ENCODE data around the gene ADAM17. TPM values are rescaled to one million over a fixed set of nuclear protein-coding genes. Genes with fewer than 3 reads are reported as not detected.

The ADAM17 gene
- total RNA-seq, 1 donor from 2014 or later = 57.7 TPM

DNA sequence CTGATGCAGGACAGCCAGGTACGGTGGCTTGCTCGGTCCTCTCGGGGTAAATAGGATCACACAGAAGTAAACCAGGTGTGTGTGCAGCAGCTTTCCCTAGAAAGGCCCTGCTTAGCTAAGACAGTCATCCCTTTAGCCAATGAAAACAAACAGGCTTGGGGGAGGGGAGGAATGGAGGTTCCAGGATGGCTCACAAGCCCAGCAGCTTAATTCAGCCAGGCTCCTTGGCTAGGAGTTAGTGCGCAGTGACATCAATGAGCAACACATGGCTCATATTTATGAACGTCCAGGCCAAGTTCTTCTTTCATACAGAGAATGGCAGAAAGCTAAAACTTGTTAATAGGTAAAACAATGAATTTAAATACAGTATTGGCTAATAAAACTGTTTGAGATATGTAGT is 71.1 kb downstream of the ADAM17 start:
- H3K4me1 ChIP-seq = no peaks in the 10 kb centered on the region
- intact Hi-C loops (cut with DNase I) = no loop called here
- no peak overlapping the region for H3K27ac ChIP-seq
- no peaks in the 10 kb centered on the region for H3K9me3 ChIP-seq
- DNase-seq = no peak
- peaks cover 97% of the 10 kb centered on the region for H3K36me3 ChIP-seq
- no peak overlapping the region for H3K4me3 ChIP-seq
- TF ChIP-seq, protein P1, sequence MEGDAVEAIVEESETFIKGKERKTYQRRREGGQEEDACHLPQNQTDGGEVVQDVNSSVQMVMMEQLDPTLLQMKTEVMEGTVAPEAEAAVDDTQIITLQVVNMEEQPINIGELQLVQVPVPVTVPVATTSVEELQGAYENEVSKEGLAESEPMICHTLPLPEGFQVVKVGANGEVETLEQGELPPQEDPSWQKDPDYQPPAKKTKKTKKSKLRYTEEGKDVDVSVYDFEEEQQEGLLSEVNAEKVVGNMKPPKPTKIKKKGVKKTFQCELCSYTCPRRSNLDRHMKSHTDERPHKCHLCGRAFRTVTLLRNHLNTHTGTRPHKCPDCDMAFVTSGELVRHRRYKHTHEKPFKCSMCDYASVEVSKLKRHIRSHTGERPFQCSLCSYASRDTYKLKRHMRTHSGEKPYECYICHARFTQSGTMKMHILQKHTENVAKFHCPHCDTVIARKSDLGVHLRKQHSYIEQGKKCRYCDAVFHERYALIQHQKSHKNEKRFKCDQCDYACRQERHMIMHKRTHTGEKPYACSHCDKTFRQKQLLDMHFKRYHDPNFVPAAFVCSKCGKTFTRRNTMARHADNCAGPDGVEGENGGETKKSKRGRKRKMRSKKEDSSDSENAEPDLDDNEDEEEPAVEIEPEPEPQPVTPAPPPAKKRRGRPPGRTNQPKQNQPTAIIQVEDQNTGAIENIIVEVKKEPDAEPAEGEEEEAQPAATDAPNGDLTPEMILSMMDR (IDR thresholded peaks at IDR 0.05) = no peak
- no peaks in the 10 kb centered on the region for H3K27me3 ChIP-seq
- no peak for ATAC-seq

DNA sequence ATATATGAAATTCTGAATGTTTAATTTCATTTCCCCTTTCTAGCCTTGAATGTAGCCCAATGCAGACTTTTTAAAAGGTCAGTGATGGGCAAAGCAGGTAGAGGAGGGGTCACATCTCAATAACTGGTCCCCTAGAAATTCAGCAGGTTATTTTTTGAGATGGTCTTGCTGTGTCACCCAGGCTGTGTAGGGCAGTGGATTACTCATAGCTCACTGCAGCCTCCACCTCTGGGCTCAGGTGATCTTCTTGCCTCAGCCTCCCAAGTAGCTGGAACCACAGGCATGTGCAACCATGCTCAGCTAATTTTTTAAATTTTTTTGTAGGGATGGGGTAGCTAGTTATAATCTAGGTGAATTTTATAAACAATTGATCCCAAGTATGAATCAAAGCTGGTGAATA is 72.5 kb downstream of the ADAM17 start:
- no peak overlapping the region for H3K4me3 ChIP-seq
- H3K9me3 ChIP-seq = no peaks in the 10 kb centered on the region
- no peaks in the 10 kb centered on the region for H3K27me3 ChIP-seq
- intact Hi-C loops (cut with DNase I) = no loop called here
- no peak for DNase-seq
- peaks cover 95% of the 10 kb centered on the region for H3K36me3 ChIP-seq
- no peaks in the 10 kb centered on the region for H3K4me1 ChIP-seq
- TF ChIP-seq, protein P1 (IDR thresholded peaks at IDR 0.05) = no peak
- ATAC-seq = no peak
- no peak overlapping the region for H3K27ac ChIP-seq

DNA sequence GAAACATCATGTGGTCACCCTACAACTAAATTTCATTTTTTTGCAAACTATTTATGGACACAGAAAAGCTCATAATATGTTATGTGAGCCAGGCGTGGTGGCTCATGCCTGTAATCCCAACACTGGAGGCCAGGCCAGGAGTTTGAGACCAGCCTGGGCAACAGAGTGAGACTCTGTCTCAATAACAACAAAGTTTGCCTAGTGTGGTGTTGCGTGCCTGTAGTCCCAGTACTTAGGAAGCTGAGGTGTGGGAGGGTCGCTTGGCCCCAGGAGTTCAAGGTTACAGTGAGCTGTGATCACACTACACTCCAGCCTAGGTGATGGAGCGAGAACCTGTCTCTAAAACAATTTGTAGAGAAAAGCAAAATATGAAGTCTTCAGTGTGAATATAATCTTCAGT is 75.5 kb downstream of the ADAM17 start:
- DNase-seq (no peak), ATAC-seq (no peak)
- Histone ChIP-seq H3K4me1 (peaks cover 14% of the 10 kb centered on the region), H3K36me3 (peaks cover 75% of the 10 kb centered on the region), H3K27me3 (no peaks in the 10 kb centered on the region), H3K27ac (no peak overlapping the region), H3K4me3 (no peak overlapping the region), H3K9me3 (no peaks in the 10 kb centered on the region)
- TF ChIP-seq, protein P1 (IDR thresholded peaks at IDR 0.05) = no peak
- intact Hi-C loops (cut with DNase I) = no loop called here

DNA sequence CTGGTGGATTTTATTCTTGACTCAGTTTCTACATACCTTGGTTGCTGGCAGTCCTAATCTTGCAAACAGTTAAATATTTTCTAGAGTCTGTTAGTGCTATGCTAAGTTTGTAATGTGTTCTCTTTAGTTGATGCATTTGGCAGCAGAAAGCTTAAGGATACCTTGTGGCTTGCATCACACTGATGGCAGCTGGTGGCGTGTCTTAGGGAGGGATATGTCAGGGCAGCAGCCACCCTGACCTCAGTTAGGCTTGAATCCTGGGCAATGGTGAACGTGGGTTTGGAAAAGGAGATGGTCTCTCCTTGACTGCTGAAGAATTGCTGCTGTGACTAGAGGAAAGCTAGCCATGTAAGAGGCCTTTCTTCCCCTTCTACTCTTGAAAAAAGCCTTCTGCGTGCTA is 77.1 kb downstream of the ADAM17 start:
- intact Hi-C loops (cut with DNase I) = no loop called here
- no peak for ATAC-seq

DNA sequence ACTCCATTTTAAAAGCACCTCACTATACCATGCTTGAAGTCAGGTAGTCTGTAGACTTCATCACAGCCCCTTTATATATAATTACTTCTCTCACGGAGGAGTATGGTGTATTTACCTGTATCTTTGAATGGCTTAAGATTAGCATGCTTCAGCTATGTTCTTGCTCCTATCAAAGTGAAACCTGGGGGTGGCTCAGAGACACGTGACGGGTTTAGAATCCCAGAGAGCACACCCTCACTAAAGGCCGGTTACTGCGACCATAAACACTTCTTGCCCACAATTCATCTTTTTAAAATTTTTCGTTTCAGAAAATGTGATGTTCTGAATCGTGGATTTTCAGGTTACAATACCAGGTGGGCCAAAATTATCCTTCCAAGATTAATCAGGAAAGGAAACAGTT is 77.7 kb downstream of the ADAM17 start:
- Histone ChIP-seq H3K4me1 (peaks cover 21% of the 10 kb centered on the region), H3K27ac (no peak overlapping the region), H3K27me3 (no peaks in the 10 kb centered on the region), H3K36me3 (peaks cover 57% of the 10 kb centered on the region), H3K4me3 (no peak overlapping the region), H3K9me3 (no peaks in the 10 kb centered on the region)
- ATAC-seq (no peak), DNase-seq (no peak)
- intact Hi-C loops (cut with DNase I) = no loop called here
- TF ChIP-seq, protein P1 (IDR thresholded peaks at IDR 0.05) = no peak

More for the DNA sequence above, 77.1 kb downstream of the ADAM17 start:
- Histone ChIP-seq H3K27me3 (no peaks in the 10 kb centered on the region), H3K4me3 (no peak overlapping the region), H3K27ac (no peak overlapping the region), H3K9me3 (no peaks in the 10 kb centered on the region), H3K36me3 (peaks cover 59% of the 10 kb centered on the region), H3K4me1 (peaks cover 21% of the 10 kb centered on the region)
- DNase-seq = no peak
- TF ChIP-seq, protein P1 (IDR thresholded peaks at IDR 0.05) = no peak

Measured in upper lobe of right lung (tissue), 1 donor.